Stimulated activated CD4-positive, alpha-beta T cell treated with anti-CD3 and anti-CD28 coated beads, Interleukin-1b, Interleukin-23, amount 100 ng/mL, for 4 hours (primary cell): ENCODE data around the gene ERP29.
"Not testable (repeated sequence)": the region's sequence is repeated elsewhere in the genome, so short reads cannot be mapped to it uniquely, and the experiment has no call there.

ENCODE experiments used
- DNase-seq, 2 donors: peaks; one replicate each; pipeline ENCODE4 v3.0.0-alpha.2; 2020; ENCODE audit warnings: low read depth in 2 of 2

The ERP29 gene

DNA sequence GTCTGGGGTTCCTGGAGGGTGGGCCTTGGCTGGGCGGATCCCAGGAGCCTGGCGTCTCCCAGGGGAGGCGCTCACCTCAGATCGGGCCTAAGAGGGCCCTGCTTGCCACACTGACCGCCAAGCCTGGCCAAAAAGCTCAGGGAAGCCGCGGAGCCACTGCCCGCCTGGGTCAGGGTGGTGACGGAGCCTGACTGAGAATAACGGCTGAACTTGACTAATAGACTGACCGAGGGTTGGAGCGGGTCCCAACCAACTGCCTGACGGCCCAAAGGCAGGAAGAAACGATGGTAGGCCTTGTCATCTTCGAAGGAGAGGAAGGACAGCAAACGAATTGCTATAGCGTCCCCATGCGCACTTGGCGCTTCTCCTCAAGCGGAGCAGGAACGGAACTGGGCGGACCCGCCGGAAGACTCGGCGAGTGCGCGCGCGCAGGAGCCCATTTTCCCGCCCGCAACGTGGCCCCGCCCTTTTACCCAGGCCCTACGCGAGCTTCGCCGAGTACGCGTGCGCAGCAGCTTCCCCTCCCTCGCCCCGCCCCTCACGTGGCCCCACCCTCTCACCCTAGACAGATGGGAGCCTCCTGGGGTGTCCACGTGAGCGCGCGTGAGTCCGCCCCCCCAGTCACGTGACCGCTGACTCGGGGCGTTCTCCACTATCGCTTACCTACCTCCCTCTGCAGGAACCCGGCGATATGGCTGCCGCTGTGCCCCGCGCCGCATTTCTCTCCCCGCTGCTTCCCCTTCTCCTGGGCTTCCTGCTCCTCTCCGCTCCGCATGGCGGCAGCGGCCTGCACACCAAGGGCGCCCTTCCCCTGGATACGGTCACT is at the start of gene ERP29, which contains the start of gene TMEM116:
TSS of gene ERP29 (plus strand) at position 652 of the 826 bp plus-strand sequence. CDS start at position 692, 40 bp downstream.
TSS of gene TMEM116 (minus strand) at position 391 of the 826 bp plus-strand sequence. CDS start 7,895 bp downstream, outside the sequence.
- peak; percentile 100 for DNase-seq

GRCh38 chr12:111964935-111965334 is 48.3 kb upstream of the ERP29 start:
- no peak for DNase-seq

GRCh38 chr12:111971800-111972199 is 41.4 kb upstream of the ERP29 start:
- no peak for DNase-seq

- no peak for DNase-seq
These were observed 37.9 kb upstream of the ERP29 start for GRCh38 chr12:111975161-111975931.

GRCh38 chr12:111976291-111976690 is 36.9 kb upstream of the ERP29 start:
- no peak for DNase-seq

DNA sequence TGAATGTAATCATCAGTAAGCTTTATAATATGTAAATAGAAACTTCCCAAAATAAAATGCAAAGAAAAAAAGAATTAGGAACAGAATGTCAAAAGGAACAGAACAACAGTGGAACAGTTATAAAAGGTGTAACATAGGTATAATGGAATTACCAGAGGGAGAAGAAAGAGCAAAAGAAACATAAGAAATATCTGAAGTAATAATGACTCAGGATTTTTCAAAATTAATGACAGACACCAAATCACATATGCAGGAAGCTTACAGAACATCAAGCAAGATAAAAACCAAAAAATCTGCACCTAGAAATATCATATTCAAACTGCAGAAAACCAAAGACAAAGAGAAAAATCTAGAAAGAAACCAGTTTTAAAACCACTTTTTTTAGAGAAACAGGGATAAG is 36.4 kb upstream of the ERP29 start:
- DNase-seq = no peak

DNA sequence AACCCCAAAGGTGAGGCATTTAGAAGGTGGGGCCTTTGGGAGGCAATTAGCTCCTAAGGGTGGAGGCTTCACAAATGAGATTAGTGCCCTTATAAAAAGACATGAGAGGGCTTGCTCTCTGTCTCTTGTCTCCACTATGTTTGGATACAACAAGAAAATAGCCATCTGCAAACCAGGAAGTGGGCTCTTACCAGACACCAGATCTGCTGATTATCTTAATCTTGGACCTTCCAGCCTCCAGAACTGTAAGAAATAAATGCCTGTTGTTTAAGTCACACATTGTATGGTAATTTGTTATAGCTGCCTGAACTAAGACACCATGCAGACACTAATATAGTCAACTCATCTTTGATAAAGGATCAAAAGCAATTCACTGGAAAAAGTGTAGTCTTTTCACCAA is 34.7 kb upstream of the ERP29 start:
- no peak for DNase-seq

DNA sequence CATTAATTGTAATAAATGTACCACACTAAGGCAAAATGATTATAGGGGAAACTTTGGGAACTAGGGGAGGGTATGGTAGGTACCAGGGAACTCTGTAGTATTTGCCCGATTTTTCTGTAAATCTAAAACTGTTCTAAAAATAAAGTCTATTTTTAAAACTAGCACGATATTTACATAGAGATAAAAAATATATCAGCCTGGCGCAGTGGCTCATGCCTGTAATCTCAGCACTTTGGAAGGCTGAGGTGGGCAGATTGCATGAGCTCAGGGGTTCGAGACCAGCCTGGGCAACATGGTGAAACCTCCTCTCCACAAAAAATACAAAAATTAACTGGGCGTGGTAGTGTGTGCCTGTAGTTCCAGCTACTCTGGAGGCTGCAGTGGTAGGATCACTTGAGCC is 32.6 kb upstream of the ERP29 start:
- no peak for DNase-seq

- no peak for DNase-seq
These were observed 31.2 kb upstream of the ERP29 start for GRCh38 chr12:111981987-111982386.

DNA sequence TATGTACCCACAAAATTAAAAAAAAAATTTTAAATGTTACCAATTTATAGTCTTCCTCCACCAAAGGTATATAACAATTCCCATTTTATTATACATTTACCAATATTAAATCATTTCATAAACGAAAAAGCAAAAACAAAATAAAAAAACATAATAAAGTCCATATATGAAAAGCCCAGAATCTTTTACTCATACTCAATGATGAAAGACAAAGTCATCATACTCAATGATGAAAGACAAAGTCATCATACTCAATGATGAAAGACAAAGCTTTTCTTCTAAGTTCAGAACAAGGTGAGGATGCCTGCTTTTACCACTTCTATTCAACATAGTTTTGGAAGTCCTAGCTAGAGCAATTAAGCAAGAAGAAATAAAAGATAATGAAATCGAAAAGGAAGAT is 28.4 kb upstream of the ERP29 start:
- DNase-seq = no peak

- DNase-seq = no peak
These were observed 21.7 kb upstream of the ERP29 start for GRCh38 chr12:111991535-111991934.

DNA sequence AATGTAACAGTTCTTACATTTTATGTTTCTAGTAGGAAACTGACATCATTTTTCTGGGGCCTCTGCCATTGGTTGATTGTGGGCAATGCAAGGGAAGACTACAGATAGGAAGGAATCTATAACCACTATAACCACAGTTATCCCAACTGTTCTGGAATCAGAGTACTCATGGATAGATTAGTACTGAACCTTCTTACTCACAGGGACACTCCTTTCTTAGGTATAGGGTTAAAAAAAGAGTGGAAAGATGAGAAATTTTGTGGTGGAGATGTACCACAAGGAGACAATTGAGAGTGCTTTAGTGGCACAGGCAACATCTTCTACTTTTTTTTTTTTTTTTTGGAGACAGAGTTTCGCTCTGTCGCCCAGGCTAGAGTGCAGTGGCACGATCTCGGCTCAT is 21.3 kb upstream of the ERP29 start:
- no peak for DNase-seq

GRCh38 chr12:111992464-111992863 is 20.8 kb upstream of the ERP29 start:
- no peak for DNase-seq

- no peak for DNase-seq
These were observed 19.7 kb upstream of the ERP29 start for GRCh38 chr12:111993292-111994150.

- DNase-seq = not testable (repeated sequence)
These were observed 18.8 kb upstream of the ERP29 start for GRCh38 chr12:111994211-111995111.

GRCh38 chr12:111995782-111996480 is 17.3 kb upstream of the ERP29 start:
- DNase-seq = no peak

DNA sequence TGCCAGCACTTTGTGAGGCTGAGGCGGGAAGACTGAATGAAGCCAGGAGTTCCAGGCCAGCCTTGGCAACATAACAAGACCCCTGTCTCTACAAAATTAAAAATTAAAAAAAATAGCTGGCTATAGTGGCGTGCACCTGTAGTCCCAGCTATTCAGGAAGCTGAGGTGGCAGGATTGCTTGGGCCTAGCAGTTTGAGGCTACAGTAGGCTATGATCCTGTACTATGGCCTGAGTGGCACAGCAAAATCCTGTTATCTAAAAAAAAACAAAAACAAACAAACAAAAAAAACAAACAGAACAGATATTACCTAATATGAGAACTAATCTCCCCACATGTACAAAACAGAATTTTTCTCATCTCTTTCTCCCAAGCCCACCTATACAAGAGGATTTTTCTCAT is 15.9 kb upstream of the ERP29 start:
- DNase-seq = no peak

DNA sequence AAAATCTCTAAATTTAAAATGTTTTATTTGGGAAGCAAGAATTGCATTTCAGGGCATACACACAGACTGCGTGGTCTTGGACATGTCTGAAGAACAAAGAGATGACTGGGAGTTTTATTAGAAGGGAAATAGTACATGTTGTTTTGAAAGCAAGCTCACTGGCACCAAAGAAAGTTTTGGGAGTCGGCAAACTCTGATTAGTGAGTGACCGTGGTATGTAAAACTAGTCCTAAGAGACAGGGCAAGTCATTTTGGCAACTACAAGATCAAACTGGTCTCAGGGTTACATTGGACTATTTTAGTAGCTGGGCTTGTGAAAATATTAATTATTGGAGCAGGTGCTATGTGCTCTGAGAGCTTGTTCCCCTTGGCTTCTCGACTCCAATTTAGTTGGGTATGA is 15.2 kb upstream of the ERP29 start:
- DNase-seq = no peak

DNA sequence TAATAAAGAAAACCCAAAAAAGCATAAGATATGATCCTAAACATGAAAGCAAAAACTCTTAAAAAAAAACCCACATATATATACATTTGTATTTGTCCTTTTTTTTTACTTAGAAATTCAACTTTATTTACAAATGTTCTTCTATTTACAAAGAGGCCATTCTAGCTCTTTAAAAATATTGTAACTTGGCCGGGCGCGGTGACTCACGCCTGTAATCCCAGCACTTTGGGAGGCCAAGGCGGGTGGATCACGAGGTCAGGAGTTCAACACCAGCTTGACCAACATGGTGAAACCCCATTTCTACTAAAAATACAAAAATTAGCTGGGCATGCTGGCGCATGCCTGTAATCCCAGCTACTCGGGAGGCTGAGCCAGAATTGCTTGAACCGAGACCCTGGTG is 14.1 kb upstream of the ERP29 start:
- not testable (repeated sequence) for DNase-seq

GRCh38 chr12:112000820-112001219 is 12.4 kb upstream of the ERP29 start:
- no peak for DNase-seq
